Measurements from ENCODE around the gene SUGCT.

The SUGCT gene

GRCh38 chr7:40520986-40521738 is 386.4 kb downstream of the SUGCT start:
- TF ChIP-seq TAF1 (IDR thresholded peaks at IDR 0.05; ENCODE audit: borderline replicate concordance, insufficient read depth, low read length) = no peak
- TF ChIP-seq FOXP2 (optimal IDR thresholded peaks at IDR 0.05; ENCODE audit: borderline replicate concordance, extremely low read depth, extremely low read length, insufficient read depth) = no peak
- TF ChIP-seq REST (IDR thresholded peaks at IDR 0.05; ENCODE audit: insufficient read depth in 1 of 2, low read depth in 2 of 2, low read length in 2 of 2) = no peak
- TF ChIP-seq SIN3A (IDR thresholded peaks at IDR 0.05; ENCODE audit: borderline replicate concordance, insufficient read depth, low read length) = no peak
- no peak for TF ChIP-seq POLR2AphosphoS5 (IDR thresholded peaks at IDR 0.05; ENCODE audit: low read depth, low read length)

- TF ChIP-seq POLR2AphosphoS5 (IDR thresholded peaks at IDR 0.05; ENCODE audit: low read depth, low read length) = no peak
- TF ChIP-seq SIN3A (IDR thresholded peaks at IDR 0.05; ENCODE audit: borderline replicate concordance, insufficient read depth, low read length) = no peak
- TF ChIP-seq REST (IDR thresholded peaks at IDR 0.05; ENCODE audit: insufficient read depth in 1 of 2, low read depth in 2 of 2, low read length in 2 of 2) = no peak
- no peak for TF ChIP-seq TAF1 (IDR thresholded peaks at IDR 0.05; ENCODE audit: borderline replicate concordance, insufficient read depth, low read length)
- TF ChIP-seq FOXP2 (optimal IDR thresholded peaks at IDR 0.05; ENCODE audit: borderline replicate concordance, extremely low read depth, extremely low read length, insufficient read depth) = no peak
These were observed 391.0 kb downstream of the SUGCT start for GRCh38 chr7:40525764-40526163.

- TF ChIP-seq TAF1 (IDR thresholded peaks at IDR 0.05; ENCODE audit: borderline replicate concordance, insufficient read depth, low read length) = no peak
- no peak for TF ChIP-seq POLR2AphosphoS5 (IDR thresholded peaks at IDR 0.05; ENCODE audit: low read depth, low read length)
- TF ChIP-seq FOXP2 (optimal IDR thresholded peaks at IDR 0.05; ENCODE audit: borderline replicate concordance, extremely low read depth, extremely low read length, insufficient read depth) = no peak
- TF ChIP-seq SIN3A (IDR thresholded peaks at IDR 0.05; ENCODE audit: borderline replicate concordance, insufficient read depth, low read length) = no peak
- TF ChIP-seq REST (IDR thresholded peaks at IDR 0.05; ENCODE audit: insufficient read depth in 1 of 2, low read depth in 2 of 2, low read length in 2 of 2) = no peak
These were observed 392.3 kb downstream of the SUGCT start for GRCh38 chr7:40526951-40527715.

- TF ChIP-seq TAF1 (IDR thresholded peaks at IDR 0.05; ENCODE audit: borderline replicate concordance, insufficient read depth, low read length) = no peak
- no peak for TF ChIP-seq SIN3A (IDR thresholded peaks at IDR 0.05; ENCODE audit: borderline replicate concordance, insufficient read depth, low read length)
- no peak for TF ChIP-seq REST (IDR thresholded peaks at IDR 0.05; ENCODE audit: insufficient read depth in 1 of 2, low read depth in 2 of 2, low read length in 2 of 2)
- no peak for TF ChIP-seq POLR2AphosphoS5 (IDR thresholded peaks at IDR 0.05; ENCODE audit: low read depth, low read length)
- no peak for TF ChIP-seq FOXP2 (optimal IDR thresholded peaks at IDR 0.05; ENCODE audit: borderline replicate concordance, extremely low read depth, extremely low read length, insufficient read depth)
These were observed 392.9 kb downstream of the SUGCT start for GRCh38 chr7:40527723-40528122.
